T-helper 2 cell treated with Interferon-gamma antibody and Interleukin-4, amounts not matched to agents 100 ng/mL and 5 ng/mL, for 36 hours (primary cell): ENCODE results near the gene PTAFR. TPM values are rescaled to one million over a fixed set of nuclear protein-coding genes. Genes with fewer than 3 reads are reported as not detected.
"Not testable (repeated sequence)": the region's sequence is repeated elsewhere in the genome, so short reads cannot be mapped to it uniquely, and the experiment has no call there.

Source experiments
- intact Hi-C: fragments of 100-400 bp; cut with micrococcal nuclease; formaldehyde crosslinking; loops from one replicate; pipeline ENCODE4 v1.15.1; 2023
- total RNA-seq: library from RNA; stranded (reverse); gene quantifications from 2 replicates; pipeline ENCODE4 v1.2.3, GENCODE V29; 2022

Gene PTAFR
- total RNA-seq, 1 donor from 2014 or later: 0.23 TPM

- intact Hi-C loops: no loop called here
Observed at GRCh38 chr1:28145728-28146127, 30.8 kb downstream of the PTAFR start.

- intact Hi-C loops: no loop called here
Observed at GRCh38 chr1:28144203-28145135, 32.0 kb downstream of the PTAFR start.

- intact Hi-C loops: no loop called here
Observed at GRCh38 chr1:28143496-28144202, 32.8 kb downstream of the PTAFR start.

GRCh38 chr1:28141685-28142084, 34.8 kb downstream of the PTAFR start:
- intact Hi-C loops: no loop called here

- intact Hi-C loops: not testable (repeated sequence)
Observed at GRCh38 chr1:28139866-28140265, 36.6 kb downstream of the PTAFR start.

GRCh38 chr1:28139025-28139712, 37.3 kb downstream of the PTAFR start:
- intact Hi-C loops: no loop called here

- intact Hi-C loops: no loop called here
Observed at GRCh38 chr1:28136922-28137613, 39.4 kb downstream of the PTAFR start.

GRCh38 chr1:28136169-28136921, 40.1 kb downstream of the PTAFR start:
- intact Hi-C loops: no loop called here

- intact Hi-C loops: no loop called here
Observed at GRCh38 chr1:28135371-28136168, 40.9 kb downstream of the PTAFR start.

- intact Hi-C loops: no loop called here
Observed at GRCh38 chr1:28134651-28135207, 41.8 kb downstream of the PTAFR start.

GRCh38 chr1:28132171-28133167, 44.0 kb downstream of the PTAFR start:
- intact Hi-C loops: no loop called here

- intact Hi-C loops: no loop called here
Observed at GRCh38 chr1:28130901-28131300, 45.6 kb downstream of the PTAFR start.

- intact Hi-C loops: no loop called here
Observed at GRCh38 chr1:28129150-28129549, 47.3 kb downstream of the PTAFR start.

GRCh38 chr1:28127617-28128257, 48.8 kb downstream of the PTAFR start:
- intact Hi-C loops: no loop called here

GRCh38 chr1:28126783-28127490, 49.6 kb downstream of the PTAFR start:
- intact Hi-C loops: no loop called here

- intact Hi-C loops: no loop called here
Observed at GRCh38 chr1:28126212-28126611, 50.3 kb downstream of the PTAFR start.

- intact Hi-C loops: no loop called here
Observed at GRCh38 chr1:28123461-28123961, 53.0 kb downstream of the PTAFR start.
